ENCODE data around the gene SSUH2.
"Not testable (repeated sequence)": the region's sequence is repeated elsewhere in the genome, so short reads cannot be mapped to it uniquely, and the experiment has no call there.

Gene SSUH2

DNA sequence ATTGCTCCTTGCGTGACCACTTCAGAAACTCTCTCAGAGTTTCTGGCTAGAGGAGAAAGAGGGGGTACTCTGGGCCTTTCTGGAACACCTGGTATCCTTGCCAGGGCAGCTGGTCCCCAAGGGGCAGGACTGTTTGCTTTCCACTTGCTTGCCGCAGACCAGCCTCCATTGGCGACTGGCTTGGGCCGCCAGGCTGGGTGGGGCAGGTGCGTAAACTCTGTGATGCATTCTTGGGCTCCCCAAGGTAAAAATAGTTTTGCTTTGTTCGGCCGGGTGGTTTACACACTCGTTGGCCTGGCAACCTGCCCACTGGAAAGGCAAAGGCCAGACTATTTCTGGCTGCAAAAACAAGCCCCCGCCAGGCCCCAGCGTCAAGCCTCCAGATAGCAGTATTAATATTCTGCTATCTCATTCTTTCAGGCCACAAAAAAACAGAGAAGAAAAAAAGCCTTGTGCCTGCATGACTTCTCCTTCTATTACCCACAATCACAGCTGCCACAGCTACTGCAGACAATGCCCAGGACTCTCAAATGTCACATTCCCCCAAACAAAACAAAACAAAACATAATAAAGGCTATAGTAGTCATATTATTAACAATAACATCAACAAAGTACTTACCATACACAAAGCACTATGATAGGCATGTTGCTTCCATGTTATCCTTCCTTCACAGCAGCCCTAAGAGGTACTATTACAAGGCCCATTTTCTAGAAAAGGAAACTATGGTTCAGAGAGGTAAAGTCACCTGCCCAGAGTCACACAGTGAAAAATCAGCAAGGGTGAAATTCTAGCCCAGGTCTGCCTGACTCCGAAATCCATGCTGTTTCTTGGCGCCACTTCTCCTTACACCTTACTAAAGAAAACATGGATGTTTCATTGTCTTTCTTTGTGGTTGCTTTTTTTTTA lies 14.0 kb upstream of the SSUH2 start:
- DNase-seq, result no peak

DNA sequence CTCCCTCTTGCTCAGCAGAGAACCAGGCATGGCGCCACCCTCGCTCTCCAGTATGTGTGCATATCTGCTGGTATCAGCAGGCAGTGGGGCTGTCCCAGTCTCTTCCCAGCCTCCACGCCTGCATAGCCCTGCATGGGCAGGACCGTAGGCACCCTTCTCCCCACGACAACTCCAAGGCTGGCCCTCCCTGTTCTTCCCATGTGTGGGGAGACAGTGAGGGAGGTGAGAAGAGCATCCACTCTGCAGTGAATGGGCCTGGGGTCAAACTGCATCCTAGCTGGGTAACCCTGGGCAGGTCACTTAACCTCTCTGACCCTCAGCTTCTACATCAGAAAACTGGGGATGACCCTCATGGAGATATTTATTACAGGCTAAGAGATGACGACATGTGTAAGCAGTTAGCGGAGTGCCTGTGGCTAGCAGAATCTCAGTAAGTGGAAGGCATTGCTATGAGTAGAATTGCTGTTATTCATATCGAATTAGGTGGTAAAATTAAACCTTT lies 13.3 kb upstream of the SSUH2 start:
- no peak for DNase-seq

DNA sequence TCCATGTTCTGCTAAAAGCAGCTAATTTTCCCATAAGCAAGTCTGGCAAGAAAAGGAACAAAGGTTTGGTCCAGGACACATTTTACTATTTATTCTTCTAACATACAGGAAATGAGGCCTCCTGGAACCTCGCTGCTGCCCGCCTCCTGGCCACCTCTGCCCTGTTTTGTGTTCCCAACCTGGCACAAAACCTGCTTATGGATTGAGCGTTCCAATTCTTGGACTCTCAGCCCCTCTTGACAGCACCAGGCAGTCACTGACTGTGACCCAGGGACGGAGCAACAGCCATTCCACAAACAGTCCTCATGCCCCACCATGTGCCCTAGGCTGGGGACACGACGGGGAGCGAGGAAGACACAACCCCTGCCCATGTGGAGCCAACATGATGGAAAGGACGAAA lies 11.6 kb upstream of the SSUH2 start:
- no peak for DNase-seq

DNA sequence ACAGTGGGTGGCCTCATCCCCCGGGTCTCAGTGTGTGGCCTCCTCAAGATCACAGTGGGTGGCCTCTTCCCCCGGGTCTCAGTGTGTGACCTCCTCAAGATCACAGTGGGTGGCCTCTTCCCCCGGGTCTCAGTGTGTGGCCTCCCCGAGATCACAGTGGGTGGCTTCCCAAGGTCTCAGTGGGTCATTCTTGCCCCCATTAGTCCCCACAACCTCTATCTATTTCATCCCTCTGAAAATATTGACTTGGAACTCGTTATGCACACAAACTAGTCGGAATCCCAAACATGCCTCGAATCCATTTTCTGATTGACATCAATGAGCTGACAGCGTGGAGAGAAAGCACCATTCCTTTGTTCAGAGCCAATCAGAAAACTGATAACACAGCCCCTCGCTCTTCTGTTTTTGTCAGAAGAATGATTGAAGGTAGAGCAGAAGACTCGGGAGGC lies 10.8 kb upstream of the SSUH2 start:
- DNase-seq, result no peak

DNA sequence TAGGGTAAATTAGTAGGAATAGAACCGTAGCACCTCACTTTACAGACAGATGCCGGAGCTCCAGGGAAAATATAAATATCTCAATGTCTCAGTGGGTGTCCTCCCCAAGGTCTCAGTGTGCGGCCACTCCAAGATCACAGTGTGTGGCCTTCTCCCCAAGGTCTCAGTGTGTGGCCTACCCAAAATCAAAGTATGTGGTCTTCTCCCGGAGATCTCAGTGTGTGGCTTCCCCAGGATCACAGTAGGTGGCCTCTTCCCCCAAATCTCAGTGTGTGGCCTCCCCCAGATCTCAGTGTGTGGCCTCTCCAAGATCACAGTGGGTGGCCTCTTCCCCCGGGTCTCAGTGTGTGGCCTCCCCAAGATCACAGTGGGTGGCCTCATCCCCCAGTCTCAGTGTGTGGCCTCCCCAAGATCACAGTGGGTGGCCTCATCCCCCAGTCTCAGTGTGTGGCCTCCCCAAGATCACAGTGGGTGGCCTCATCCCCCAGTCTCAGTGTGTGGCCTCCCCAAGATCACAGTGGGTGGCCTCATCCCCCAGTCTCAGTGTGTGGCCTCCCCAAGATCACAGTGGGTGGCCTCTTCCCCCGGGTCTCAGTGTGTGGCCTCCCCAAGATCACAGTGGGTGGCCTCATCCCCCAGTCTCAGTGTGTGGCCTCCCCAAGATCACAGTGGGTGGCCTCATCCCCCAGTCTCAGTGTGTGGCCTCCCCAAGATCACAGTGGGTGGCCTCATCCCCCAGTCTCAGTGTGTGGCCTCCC lies 10.2 kb upstream of the SSUH2 start:
- DNase-seq, result not testable (repeated sequence)

DNA sequence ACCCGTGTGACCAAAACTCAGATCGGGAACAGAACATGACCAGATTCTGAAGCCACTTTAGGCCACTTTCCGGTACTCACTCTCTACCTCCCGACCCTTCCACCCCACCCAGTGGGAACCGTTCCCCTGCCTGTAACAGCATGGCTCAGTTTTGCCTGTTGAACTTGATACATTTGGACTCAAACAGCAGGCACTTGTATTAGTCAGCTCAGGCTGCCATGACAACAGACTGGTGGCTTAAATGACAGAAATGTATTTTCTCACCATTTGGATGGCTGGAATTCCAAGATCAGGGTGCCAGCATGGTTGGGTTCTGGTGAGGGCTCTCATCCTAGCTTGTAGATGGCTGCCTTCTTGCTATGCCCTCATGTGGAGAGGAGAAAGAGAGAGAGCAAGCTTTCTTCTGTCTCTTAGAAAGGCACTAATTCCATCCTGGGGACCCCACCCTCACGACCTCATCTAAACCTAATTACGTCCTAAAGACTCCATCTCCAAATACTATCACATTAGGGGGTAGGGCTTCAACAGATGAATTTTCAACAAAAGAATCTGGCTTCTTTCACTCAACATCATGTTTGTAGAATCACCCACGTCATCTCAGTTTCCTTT lies 9.3 kb upstream of the SSUH2 start:
- no peak for DNase-seq

DNA sequence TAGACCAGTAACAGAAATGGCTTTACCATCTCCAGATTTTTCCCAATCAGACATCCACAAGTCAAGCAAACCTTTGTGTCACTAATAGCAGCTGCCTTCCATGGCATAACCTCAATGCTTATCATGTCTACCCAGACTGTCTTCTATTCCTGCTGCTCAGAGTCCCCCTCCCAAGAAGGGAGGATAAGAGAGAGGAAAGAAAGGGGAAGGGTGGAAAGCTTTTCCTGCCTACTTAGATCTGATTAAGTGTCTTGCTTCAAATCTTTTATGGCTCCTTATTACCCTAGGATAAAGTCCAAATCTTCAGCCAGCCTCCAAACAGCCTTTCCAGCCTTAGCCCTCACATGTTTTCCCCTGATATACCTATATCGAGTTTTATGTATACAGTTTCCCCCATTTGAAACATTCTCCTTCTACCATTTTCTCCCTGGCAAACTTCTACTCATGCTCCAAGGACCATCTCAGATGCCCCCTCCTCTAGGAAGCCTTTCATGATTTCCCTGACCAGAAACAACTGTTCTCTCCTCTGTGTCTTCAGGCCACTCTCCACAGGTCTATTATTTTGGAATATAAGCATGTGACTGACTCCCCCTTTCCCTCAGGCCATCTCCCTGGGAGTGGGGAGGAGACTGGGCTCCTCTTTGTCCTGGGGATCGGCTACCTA lies 7.9 kb upstream of the SSUH2 start:
- no peak for DNase-seq

DNA sequence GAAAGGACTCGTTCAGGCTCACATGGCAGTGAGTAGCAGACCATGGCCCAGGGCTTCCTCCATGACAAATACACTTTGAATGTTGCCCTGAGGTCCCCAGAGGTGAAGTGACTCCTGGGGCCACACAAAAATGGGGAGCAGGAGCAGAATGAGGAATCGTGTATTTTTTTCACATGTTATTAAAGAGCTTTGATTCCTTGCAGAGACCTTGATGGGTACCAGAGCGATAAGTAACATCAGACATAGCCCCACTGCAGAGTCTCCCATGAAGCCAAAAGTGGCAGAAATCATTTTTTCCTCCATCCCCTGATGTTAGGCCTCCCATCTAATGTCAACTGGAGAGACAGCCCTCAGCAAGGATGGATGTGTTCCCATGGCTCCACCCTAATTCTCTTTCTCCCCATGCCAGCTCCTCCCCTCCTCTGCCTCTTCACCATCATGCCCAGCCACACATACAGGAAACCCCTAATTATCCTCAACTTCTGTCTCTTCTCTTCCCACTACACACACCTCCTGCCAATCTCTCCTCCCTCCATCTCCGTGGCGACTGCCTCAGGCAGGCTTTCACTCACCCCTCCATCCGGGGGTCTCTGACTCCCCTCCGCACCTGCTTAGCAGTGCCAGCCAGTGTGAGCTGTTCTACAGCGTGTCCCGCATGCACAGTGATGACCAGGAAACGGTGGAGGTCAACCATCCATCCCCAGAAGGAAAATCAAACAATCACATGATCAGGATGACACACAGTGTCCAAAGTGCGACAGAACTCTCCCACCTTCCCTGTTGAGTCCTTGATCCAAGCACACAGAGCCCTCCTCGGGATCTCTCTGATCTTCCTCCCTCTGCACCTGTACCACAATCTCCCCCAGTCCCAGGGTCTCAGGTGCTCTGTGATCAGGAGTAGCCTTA lies 7.1 kb upstream of the SSUH2 start:
- no peak for DNase-seq

DNA sequence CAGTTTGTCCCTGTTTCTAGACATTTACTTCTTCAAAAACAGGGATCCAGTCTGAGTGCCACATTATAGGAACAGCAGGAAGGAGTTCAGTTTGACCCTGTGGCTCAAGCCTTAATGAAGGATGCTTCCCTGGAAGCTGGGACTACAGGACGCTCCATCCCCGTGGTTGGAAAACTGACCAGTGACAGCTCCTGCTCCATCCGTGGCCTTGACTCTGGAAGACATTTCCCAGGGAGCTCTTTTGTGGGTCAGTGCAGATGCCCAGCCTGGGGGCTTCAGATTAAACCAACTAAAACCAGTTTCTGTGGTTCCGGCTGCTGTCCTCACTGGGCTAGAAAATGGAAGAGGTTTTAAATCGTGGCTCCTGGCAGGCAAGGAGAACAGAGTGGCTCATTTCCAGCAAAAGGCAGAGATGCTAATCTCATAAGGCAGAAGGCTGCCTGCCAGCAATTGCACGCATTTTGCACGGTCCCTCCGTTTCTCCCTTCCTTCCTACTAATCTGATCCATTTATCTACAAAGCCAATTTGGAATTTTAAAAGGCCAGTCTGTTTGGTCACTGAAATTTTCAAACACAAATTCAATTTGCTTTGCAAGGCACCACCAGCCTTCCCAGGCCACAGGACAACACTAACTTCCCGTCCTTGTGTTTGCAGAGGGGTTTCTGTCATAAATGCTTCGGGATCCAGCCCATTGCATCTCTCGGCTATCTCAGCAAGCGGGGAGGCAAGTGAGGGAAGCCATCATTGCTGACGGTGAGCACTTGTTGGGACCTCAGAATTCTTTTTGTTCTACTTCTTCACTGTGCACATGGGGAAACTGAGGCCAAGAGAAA lies 6.2 kb upstream of the SSUH2 start:
- no peak for DNase-seq

DNA sequence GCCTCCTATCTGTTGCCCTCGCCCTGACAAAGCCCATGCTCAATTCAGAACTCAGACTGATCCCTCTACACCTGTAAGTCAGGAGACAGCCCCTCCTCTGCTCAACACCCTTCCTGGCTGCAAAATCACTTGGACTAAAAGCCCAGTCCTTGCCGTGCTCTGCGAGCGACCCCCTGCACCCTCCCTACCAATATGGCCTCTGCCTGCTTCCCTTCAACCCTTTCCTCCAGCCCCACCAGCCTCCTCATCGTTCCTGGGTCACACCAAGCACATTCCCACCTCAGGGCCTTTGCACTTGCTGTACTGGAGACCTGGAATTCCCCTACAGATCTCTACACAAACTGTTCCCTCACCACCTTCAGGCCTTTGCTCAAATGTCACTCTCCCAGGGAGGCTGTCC lies 5.2 kb upstream of the SSUH2 start:
- no peak for DNase-seq

DNA sequence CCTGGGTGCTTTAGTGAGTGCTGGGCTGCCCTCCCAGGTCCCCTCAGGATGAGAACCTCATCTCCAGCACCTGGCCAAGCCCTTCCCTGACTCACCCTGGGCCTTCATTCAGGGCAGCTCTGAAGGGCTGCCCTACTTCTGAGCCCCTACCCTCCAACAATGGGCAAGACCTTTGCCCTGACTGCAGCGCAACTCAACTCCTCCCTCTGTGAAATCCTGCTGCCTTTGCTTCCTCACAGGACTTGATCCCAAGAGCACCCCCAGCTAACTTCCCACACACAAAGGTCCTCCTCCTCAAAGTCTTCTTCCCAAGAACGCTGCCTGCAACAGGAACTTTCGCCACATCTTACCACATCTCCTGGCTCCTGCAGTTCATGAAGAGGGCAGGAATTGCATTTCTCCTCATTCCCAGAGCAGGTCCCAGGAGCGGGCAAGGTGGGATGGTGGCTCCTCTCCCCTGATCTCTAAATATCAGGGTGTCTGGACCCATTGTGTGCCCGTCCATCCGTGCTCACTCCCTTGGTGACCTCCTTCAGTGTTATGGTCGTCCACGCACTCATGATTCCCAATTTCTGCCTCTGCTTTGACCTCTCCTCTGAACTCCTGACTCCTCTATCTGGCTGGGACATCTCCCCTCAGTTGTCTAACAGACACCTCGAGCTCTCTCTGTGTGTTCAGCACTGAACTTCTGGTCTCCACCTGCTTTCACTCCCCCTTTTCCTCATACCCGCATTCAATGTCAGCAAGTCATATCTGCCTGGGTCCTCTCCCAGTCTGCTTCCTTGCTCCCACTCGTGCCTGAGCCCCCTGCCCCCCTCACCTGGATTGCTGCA lies 4.5 kb upstream of the SSUH2 start:
- DNase-seq, result no peak

DNA sequence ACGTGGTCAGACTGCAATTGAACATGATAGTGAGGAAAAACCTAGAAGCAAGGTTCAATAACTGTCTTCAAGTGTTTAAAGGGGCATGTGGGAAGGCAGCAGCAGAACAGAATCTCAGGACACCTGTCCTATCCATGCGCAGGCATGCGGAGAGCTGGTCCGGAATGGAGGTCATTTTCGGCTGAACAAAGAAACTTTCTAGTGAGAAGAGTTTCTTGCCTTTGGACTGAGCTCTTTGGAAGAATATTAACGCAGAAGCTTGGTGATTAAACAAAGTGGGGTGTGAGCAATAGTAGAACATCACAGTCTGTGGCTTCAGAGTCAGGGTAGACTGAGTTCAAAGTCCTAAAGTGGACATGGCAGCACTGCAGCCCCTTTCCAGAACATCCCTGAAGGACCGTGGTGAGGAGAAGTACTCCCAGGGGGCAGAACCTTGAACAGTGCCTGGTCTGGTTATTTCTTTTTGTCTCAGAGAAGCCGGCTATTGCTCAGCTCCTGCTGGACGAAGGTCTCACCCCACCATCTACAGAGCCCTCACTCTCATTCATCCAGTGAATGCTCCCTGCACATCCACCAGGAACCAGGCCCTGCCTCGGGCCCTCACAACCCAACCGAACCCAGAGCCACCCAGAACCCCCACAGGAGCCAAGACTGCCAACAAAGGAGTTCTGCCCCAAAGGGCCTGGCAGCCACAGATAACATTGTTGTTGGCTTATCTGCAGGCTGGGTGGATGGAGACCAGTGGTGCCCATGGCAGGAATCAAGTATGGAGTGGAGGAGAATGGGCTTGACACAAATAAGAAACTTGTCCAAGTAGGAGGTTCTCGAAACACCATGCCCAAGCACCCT lies 2.8 kb upstream of the SSUH2 start:
- DNase-seq, result no peak

DNA sequence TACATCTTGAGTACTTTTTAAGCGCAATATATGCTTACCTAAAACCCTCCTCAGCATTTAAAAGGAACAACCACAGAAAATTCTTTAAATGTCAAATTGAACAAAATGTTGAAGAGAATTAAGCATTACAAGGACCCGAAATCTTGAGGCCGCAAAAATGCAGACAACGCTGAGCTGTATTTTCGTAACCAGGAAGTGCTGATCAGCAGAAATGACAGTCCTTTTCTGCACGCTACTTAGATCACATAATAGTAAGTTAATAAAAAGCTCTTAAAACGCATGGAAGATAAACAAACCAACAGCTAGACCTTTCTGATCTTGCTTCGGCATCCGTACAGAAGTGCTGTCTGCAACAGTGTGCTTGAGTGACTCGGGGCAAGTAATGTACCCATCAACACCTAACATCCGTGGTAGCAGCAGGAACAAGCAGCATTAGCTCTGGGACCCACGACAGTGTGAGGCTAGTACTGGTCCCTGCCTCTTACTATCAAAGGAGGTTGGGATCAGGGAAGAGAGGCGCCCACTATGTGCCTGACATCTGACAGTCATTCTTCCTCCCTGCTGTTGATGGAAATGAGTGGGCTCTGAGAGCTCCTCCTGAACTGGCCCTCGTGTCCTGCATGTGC lies 1.8 kb upstream of the SSUH2 start:
- DNase-seq, result no peak

DNA sequence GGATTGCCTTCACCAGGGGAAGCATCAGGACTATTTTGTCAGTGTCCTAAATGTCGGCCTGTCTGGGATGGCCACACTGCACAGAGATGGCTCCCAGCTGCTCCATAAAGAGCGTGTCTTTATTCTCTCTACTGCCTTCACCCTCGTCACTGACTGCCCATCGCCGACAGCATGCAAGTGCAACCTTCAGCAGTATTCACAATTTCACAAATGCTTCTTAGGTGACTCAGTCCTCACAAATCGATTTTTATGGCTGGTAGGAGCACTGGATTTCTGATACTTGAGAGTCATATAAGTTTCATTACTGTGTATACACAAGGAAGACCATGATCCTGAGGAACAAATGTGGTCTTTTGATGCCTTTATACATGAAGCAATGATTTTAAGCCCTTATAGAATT lies 1.1 kb upstream of the SSUH2 start:
- no peak for DNase-seq

DNA sequence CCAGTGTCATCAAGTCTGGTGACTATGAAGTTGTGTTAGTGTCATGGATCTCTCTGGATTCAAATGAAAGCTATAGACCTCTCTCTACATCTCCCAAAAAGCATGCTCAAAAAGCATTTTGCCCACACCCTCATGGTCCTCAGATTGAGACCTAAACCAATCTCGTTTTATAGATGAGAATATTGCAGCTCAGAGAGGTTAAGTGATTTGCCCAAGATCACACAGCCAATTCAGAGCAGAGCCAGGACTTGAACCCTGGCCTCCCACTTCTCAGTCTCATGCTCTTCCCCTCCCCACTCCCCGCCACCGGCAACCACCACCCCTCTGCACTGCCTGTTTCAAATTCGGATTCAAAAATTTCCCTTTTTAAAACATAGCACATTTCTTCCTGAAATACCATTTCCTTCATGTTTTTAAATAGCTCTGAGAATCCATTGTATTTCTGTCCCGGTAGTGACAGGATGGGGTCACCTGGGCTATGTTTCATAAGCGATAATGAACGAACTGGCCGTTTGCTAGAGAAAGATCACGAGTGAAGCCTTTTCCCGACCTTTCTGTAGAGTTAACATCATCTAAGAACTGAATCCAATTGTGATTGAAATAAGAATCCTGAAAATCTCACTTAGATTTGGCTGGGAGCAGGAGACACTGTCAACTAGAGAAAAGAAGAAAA lies 769 bp downstream of the SSUH2 start:
- no peak for DNase-seq

DNA sequence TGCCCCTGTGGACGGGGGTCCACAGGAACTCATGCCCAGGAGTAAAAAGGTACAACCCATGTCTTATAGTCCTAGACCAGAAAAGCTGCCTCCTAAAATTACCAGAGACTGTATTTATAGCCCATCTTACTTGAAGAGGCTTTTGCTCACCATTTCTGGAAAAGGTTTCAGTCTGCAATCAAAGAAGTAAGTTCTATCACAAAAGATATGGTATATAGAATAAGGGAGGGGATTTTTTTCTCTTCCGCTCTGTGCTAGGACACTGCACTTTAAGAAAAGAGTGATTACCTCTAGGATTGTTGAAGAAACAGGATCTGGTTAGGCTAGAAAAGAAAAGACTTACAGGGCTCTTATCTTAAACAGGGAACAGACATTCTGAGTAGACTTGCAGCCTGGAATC lies 2.6 kb downstream of the SSUH2 start:
- no peak for DNase-seq

DNA sequence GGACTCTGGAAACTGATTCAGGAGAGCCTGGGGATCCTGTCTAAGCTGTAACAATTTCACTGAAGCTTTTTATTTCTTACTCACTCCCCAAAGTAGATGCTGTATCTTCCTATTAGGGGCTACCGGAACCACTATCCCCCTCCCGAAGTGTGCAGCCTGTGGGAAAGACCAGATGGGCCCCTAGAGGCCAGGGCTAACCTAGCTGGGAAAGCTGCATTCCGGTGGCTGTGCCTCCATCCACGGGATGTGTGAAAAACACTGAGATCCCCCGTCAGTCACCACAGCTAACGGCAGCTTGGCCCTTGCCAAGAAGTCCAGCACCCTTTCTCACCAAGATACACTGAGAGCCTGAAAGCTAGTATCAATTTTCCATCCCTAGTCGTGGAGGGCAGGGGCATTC lies 3.1 kb downstream of the SSUH2 start:
- DNase-seq, result no peak

DNA sequence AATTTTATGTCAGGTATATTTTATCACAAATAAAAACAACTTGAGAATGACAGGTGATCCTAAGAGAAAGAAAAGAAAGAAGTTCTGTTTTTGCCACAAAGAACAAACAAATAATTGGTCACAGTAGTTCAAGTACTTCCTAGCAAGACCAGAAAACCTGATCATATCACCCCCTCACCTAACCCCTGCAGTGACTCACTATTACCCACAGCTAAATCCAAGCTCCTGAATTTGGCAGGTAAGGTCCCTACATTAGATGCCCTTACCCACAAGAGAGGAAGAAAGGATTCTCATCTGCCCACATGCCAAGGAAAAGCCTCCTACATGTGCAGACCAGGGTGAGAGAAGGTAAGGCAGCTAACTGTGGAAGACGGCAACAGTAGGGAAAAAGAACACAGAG lies 4.4 kb downstream of the SSUH2 start:
- DNase-seq, result no peak
